MM.1S (cell line): ENCODE data around the gene HAUS7.

Experiments used
- DNase-seq: peaks from one replicate; pipeline ENCODE4 v3.0.0-alpha.2; 2015
- H2AFZ ChIP-seq: fragments of 300-600 bp; sonication (generic); 2 replicates; pipeline ENCODE4 v1.6.0; 2016; ENCODE audit warnings: antibody characterized with exemption, low read length
- H3F3A ChIP-seq: fragments of 300-600 bp; sonication (generic); 2 replicates; pipeline ENCODE4 v1.6.1; 2016; ENCODE audit warnings: mild to moderate bottlenecking, antibody characterized with exemption, low read length, moderate library complexity, mixed read lengths; ENCODE audit not compliant: insufficient read depth
- H3K27ac ChIP-seq: fragments of 300-600 bp; sonication (generic); 2 replicates; pipeline ENCODE4 v1.5.1; 2016; ENCODE audit warnings: mild to moderate bottlenecking, low read length
- H3K27me3 ChIP-seq: fragments of 300-600 bp; sonication (generic); replicated peaks from 2 replicates; pipeline ENCODE4 v1.6.0; 2016; ENCODE audit warnings: low read length; ENCODE audit not compliant: insufficient read depth
- H3K36me3 ChIP-seq: fragments of 300-600 bp; sonication (generic); replicated peaks from 2 replicates; pipeline ENCODE4 v1.6.1; 2016; ENCODE audit warnings: mild to moderate bottlenecking, low read length, mixed read lengths; ENCODE audit not compliant: insufficient read depth
- H3K4me1 ChIP-seq: fragments of 300-600 bp; sonication (generic); 2 replicates; pipeline ENCODE4 v1.6.1; 2016; ENCODE audit warnings: low read length, mixed read lengths
- H3K4me2 ChIP-seq: fragments of 300-600 bp; sonication (generic); 2 replicates; pipeline ENCODE4 v1.6.0; 2016; ENCODE audit warnings: low read depth, low read length
- H3K4me3 ChIP-seq: fragments of 300-600 bp; sonication (generic); 2 replicates; pipeline ENCODE4 v1.5.1; 2016; ENCODE audit warnings: low read length, mixed read lengths
- H3K79me2 ChIP-seq: fragments of 300-600 bp; sonication (generic); 2 replicates; pipeline ENCODE4 v1.6.1; 2016; ENCODE audit warnings: mixed run types, low read length, mixed read lengths
- H3K9ac ChIP-seq: fragments of 300-600 bp; sonication (generic); 2 replicates; pipeline ENCODE4 v1.6.1; 2016; ENCODE audit warnings: low read length, mixed read lengths
- H3K9me2 ChIP-seq: fragments of 300-600 bp; sonication (generic); replicated peaks from 2 replicates; pipeline ENCODE4 v1.6.1; 2016; ENCODE audit warnings: mild to moderate bottlenecking, low read length, mixed read lengths; ENCODE audit not compliant: insufficient read depth
- H3K9me3 ChIP-seq: fragments of 300-600 bp; sonication (generic); replicated peaks from 2 replicates; pipeline ENCODE4 v1.6.1; 2016; ENCODE audit warnings: mild to moderate bottlenecking, low read length, mixed read lengths; ENCODE audit not compliant: insufficient read depth
- H4K20me1 ChIP-seq: fragments of 300-600 bp; sonication (generic); 2 replicates; pipeline ENCODE4 v1.6.1; 2016; ENCODE audit warnings: mild to moderate bottlenecking, low read length, moderate library complexity, mixed read lengths; ENCODE audit not compliant: insufficient read depth
- EZH2 ChIP-seq: fragments of 300-600 bp; sonication (generic); optimal IDR thresholded peaks from 2 replicates; pipeline ENCODE3; 2017; ENCODE audit warnings: low read depth, mild to moderate bottlenecking, antibody characterized with exemption, low read length, mixed read lengths
- EZH2phosphoT487 ChIP-seq: fragments of 300-600 bp; sonication (generic); IDR thresholded peaks from 2 replicates; pipeline ENCODE4 v1.6.1; 2018; ENCODE audit warnings: antibody characterized with exemption, low read length
- TF ChIP-seq, protein P1 (sequence below): fragments of 300-600 bp; sonication (generic); IDR thresholded peaks from 2 replicates; pipeline ENCODE4 v1.5.1; 2016; ENCODE audit warnings: antibody characterized with exemption, low read length, mixed read lengths

Gene HAUS7

DNA sequence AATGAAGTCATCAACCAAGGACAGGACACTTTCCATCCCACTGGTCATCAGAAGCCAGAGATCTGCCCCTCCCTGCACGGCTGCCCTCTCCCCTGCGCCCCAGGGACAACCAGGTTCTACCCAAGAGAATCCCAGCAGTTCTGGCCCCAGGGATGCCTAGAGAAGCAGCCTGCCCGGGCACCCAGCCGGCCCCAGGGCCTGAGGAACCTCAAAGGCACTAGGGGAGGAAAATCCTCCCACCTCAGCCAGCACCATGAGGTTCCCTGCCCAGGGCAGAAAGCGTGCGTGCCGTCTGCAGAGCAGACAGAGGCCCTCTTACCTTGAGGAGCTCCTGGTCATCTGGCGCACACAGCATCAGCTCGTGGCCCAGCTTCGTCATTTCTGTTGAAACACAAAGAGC lies 8.1 kb downstream of the HAUS7 start:
- TF ChIP-seq, protein P1, sequence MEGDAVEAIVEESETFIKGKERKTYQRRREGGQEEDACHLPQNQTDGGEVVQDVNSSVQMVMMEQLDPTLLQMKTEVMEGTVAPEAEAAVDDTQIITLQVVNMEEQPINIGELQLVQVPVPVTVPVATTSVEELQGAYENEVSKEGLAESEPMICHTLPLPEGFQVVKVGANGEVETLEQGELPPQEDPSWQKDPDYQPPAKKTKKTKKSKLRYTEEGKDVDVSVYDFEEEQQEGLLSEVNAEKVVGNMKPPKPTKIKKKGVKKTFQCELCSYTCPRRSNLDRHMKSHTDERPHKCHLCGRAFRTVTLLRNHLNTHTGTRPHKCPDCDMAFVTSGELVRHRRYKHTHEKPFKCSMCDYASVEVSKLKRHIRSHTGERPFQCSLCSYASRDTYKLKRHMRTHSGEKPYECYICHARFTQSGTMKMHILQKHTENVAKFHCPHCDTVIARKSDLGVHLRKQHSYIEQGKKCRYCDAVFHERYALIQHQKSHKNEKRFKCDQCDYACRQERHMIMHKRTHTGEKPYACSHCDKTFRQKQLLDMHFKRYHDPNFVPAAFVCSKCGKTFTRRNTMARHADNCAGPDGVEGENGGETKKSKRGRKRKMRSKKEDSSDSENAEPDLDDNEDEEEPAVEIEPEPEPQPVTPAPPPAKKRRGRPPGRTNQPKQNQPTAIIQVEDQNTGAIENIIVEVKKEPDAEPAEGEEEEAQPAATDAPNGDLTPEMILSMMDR: no peak
- TF ChIP-seq EZH2 (no peak), EZH2phosphoT487 (no peak)
- no peaks in the 10 kb centered on the region for H3K4me1 ChIP-seq
- H3K4me2 ChIP-seq: no peak overlapping the region
- H3K36me3 ChIP-seq: no peaks in the 10 kb centered on the region; the same call in 1 of the 2 replicates
- H3K27me3 ChIP-seq: no peaks in the 10 kb centered on the region
- H2AFZ ChIP-seq: no peak overlapping the region
- H3K9ac ChIP-seq: no peak overlapping the region
- no peak for DNase-seq
- no peaks in the 10 kb centered on the region for H3K9me3 ChIP-seq
- no peaks in the 10 kb centered on the region for H4K20me1 ChIP-seq
- no peaks in the 10 kb centered on the region for H3F3A ChIP-seq
- H3K4me3 ChIP-seq: no peak overlapping the region
- H3K9me2 ChIP-seq: no peaks in the 10 kb centered on the region
- no peak overlapping the region for H3K27ac ChIP-seq
- no peaks in the 10 kb centered on the region for H3K79me2 ChIP-seq

DNA sequence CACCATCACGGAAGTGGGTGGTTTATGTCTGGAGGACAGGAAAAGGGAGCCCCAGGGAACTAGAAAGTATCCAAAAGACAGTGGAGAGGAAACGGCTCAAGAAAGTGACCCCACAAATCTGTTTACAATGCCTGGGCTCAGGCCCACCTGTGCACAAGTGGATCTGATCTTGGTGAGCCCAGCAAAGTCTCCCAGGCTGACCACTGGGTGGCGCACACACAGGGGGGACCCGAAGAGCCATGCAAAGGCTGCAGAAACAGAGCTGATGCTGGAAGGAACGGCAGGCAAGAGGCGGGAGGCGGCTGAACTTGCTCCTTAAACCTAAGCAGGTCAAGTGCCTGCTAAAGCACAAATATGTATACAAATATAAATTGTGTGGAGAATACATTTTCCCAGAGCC lies 9.6 kb downstream of the HAUS7 start:
- no peaks in the 10 kb centered on the region for H3K79me2 ChIP-seq

DNA sequence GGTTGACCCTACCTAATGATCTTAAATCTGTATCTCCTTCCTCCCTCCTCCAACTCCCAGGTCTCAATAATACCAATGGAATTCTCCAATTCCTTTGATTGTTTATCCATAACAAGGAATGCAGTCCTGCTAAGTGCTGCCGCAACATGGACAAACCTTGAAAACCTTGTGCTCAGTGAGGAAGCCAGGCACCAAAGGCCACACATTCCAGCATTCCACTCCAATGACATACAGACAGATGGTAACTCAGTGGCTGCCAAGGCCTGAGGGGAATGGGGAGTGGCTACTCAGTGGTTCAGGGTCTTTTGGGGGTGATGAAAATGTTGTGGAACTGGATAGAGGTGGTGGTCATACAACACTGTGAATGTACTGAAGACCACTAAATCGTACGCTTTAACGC lies 10.4 kb downstream of the HAUS7 start:
- Histone ChIP-seq H3K9ac (no peak overlapping the region), H3K27ac (no peak overlapping the region), H2AFZ (no peak overlapping the region), H3K4me1 (no peaks in the 10 kb centered on the region), H3K36me3 (no peaks in the 10 kb centered on the region; the same call in 1 of the 2 replicates), H3K79me2 (no peaks in the 10 kb centered on the region), H3K4me3 (no peak overlapping the region), H3K4me2 (no peak overlapping the region), H3F3A (no peaks in the 10 kb centered on the region), H3K9me2 (no peaks in the 10 kb centered on the region), H3K9me3 (no peaks in the 10 kb centered on the region), H3K27me3 (no peaks in the 10 kb centered on the region), H4K20me1 (no peaks in the 10 kb centered on the region)
- TF ChIP-seq EZH2: no peak
- TF ChIP-seq EZH2phosphoT487: no peak
- TF ChIP-seq, protein P1: no peak
- DNase-seq: no peak

More for the DNA sequence above, 9.6 kb downstream of the HAUS7 start:
- no peaks in the 10 kb centered on the region for H4K20me1 ChIP-seq
- DNase-seq: peak; percentile 29
- H3K9ac ChIP-seq: no peak overlapping the region
- H3F3A ChIP-seq: no peaks in the 10 kb centered on the region
- no peak overlapping the region for H3K4me3 ChIP-seq
- H2AFZ ChIP-seq: no peak overlapping the region
- H3K9me3 ChIP-seq: no peaks in the 10 kb centered on the region
- H3K4me2 ChIP-seq: no peak overlapping the region
- H3K4me1 ChIP-seq: no peaks in the 10 kb centered on the region
- H3K9me2 ChIP-seq: no peaks in the 10 kb centered on the region
- no peaks in the 10 kb centered on the region; the same call in 1 of the 2 replicates for H3K36me3 ChIP-seq
- no peak overlapping the region for H3K27ac ChIP-seq
- TF ChIP-seq, protein P1: peak; percentile 49
- TF ChIP-seq EZH2 (no peak), EZH2phosphoT487 (no peak)
- H3K27me3 ChIP-seq: no peaks in the 10 kb centered on the region
